Prostate gland (tissue), 2 donors: ENCODE data around the gene DHX15. TPM values are rescaled to one million over a fixed set of nuclear protein-coding genes. Genes with fewer than 3 reads are reported as not detected.
"Not testable (repeated sequence)": the region's sequence is repeated elsewhere in the genome, so short reads cannot be mapped to it uniquely, and the experiment has no call there.

Experiments used
- DNase-seq: peaks from one replicate; pipeline ENCODE4 v3.0.0-alpha.2; 2019; ENCODE audit warnings: low spot score
- H3K27ac ChIP-seq, 2 donors: fragments of 200-600 bp; sonication (generic); 2 replicates each; pipeline ENCODE4 v1.5.1; 2017 to 2019
- H3K27me3 ChIP-seq: fragments of 200-600 bp; sonication (generic); replicated peaks from 2 replicates; pipeline ENCODE4 v1.5.1; 2019; ENCODE audit not compliant: insufficient read depth
- H3K36me3 ChIP-seq, 2 donors: fragments of 200-600 bp; sonication (generic); 1 replicate in 1 of 2; 2 replicates in 1 of 2; pipeline versions ENCODE4 v1.5.1 to v1.8.1; 2017 to 2019
- H3K4me1 ChIP-seq: fragments of 200-600 bp; sonication (generic); replicated peaks from 2 replicates; pipeline ENCODE4 v1.5.1; 2019
- H3K4me3 ChIP-seq, 2 donors: fragments of 200-600 bp; sonication (generic); 2 replicates each; pipeline ENCODE4 v1.5.1; 2017 to 2019
- H3K9me3 ChIP-seq: fragments of 200-600 bp; sonication (generic); 2 replicates; pipeline ENCODE4 v1.5.1; 2017
- CTCF ChIP-seq, 4 experiments: fragments of 200-600 bp in 2 of 4; fragments of 450-650 bp in 2 of 4; sonication (generic) in 2 of 4; IDR thresholded peaks; 1 replicate in 3 of 4; 2 replicates in 1 of 4; pipeline ENCODE4 v1.5.1; 2016 to 2019; ENCODE audit warnings: antibody characterized with exemption in 4 of 4, mild to moderate bottlenecking in 2 of 4, moderate library complexity in 2 of 4
- POLR2A ChIP-seq: fragments of 450-650 bp; IDR thresholded peaks from one replicate; pipeline ENCODE4 v1.6.1; 2016; ENCODE audit warnings: antibody characterized with exemption, mild to moderate bottlenecking
- POLR2AphosphoS5 ChIP-seq: sonication (generic); formaldehyde crosslinking; IDR thresholded peaks from one replicate; pipeline ENCODE4 v1.6.1; 2017; ENCODE audit warnings: antibody characterized with exemption
- WGBS: methylation state at CpG from one replicate; pipeline ENCODE4 v1.1.5; 2018; 5-methylcytosine and 5-hydroxymethylcytosine counted together
- intact Hi-C: fragments of 100-400 bp; cut with DNase I; formaldehyde crosslinking; loops from one replicate; pipeline ENCODE4 v1.14.2; 2022
- total RNA-seq, 2 donors: library from RNA; depleted of rRNA; stranded (reverse); fragments of >200 nt; gene quantifications; one replicate each; pipeline ENCODE4 v1.1.0, GENCODE V29; 2016

Gene DHX15
- total RNA-seq, 2 donors from 2014 or later = 86.1 to 109 TPM

GRCh38 chr4:24507439-24507838 is 76.9 kb downstream of the DHX15 start:
- H3K4me3 ChIP-seq = no peak overlapping the region
- no peaks in the 10 kb centered on the region for H3K27me3 ChIP-seq
- no peak for DNase-seq
- TF ChIP-seq CTCF (IDR thresholded peaks at IDR 0.05) (no peak), POLR2A (no peak), POLR2AphosphoS5 (no peak)
- H3K36me3 ChIP-seq = no peaks in the 10 kb centered on the region
- no peaks in the 10 kb centered on the region for H3K4me1 ChIP-seq
- WGBS = 91% methylated on average over 7 of the region's 7 CpGs
- intact Hi-C loops = no loop called here
- no peak overlapping the region for H3K27ac ChIP-seq
- no peaks in the 10 kb centered on the region for H3K9me3 ChIP-seq

GRCh38 chr4:24503090-24503489 is 81.3 kb downstream of the DHX15 start:
- intact Hi-C loops, H3K9me3 ChIP-seq: not testable (repeated sequence)

GRCh38 chr4:24497221-24497620 is 87.1 kb downstream of the DHX15 start:
- H3K27ac ChIP-seq = no peak overlapping the region
- H3K36me3 ChIP-seq = no peaks in the 10 kb centered on the region
- H3K4me1 ChIP-seq = no peaks in the 10 kb centered on the region
- WGBS = 94% methylated on average over 7 of the region's 7 CpGs
- H3K4me3 ChIP-seq = no peak overlapping the region
- DNase-seq = no peak
- TF ChIP-seq POLR2AphosphoS5 = no peak
- no peaks in the 10 kb centered on the region for H3K9me3 ChIP-seq
- H3K27me3 ChIP-seq = no peaks in the 10 kb centered on the region
- intact Hi-C loops = no loop called here

More at GRCh38 chr4:24503090-24503489, 81.3 kb downstream of the DHX15 start:
- not testable (repeated sequence) for DNase-seq, H3K36me3 ChIP-seq, H3K4me3 ChIP-seq, H3K4me1 ChIP-seq, H3K27ac ChIP-seq, H3K27me3 ChIP-seq
- 89% methylated on average over 10 of the region's 10 CpGs for WGBS

GRCh38 chr4:24496597-24496996 is 87.8 kb downstream of the DHX15 start:
- no peaks in the 10 kb centered on the region for H3K36me3 ChIP-seq
- intact Hi-C loops = no loop called here
- peak; percentile 60 for DNase-seq

GRCh38 chr4:24495388-24495787 is 89.0 kb downstream of the DHX15 start:
- intact Hi-C loops = no loop called here

More at GRCh38 chr4:24496597-24496996, 87.8 kb downstream of the DHX15 start:
- Histone ChIP-seq H3K9me3 (no peaks in the 10 kb centered on the region), H3K27me3 (no peaks in the 10 kb centered on the region), H3K4me1 (no peaks in the 10 kb centered on the region), H3K27ac (no peak overlapping the region), H3K4me3 (no peak overlapping the region)
- no peak for TF ChIP-seq CTCF (IDR thresholded peaks at IDR 0.05)
- TF ChIP-seq POLR2A = no peak
- peak; percentile 65 for TF ChIP-seq POLR2AphosphoS5
- 56% methylated on average over 6 of the region's 6 CpGs for WGBS

More at GRCh38 chr4:24495388-24495787, 89.0 kb downstream of the DHX15 start:
- no peaks in the 10 kb centered on the region for H3K9me3 ChIP-seq
- no peak overlapping the region for H3K27ac ChIP-seq
- no peaks in the 10 kb centered on the region for H3K36me3 ChIP-seq
- TF ChIP-seq POLR2AphosphoS5 (no peak), POLR2A (no peak), CTCF (IDR thresholded peaks at IDR 0.05) (no peak)
- DNase-seq = no peak
- H3K4me1 ChIP-seq = no peaks in the 10 kb centered on the region
- H3K27me3 ChIP-seq = no peaks in the 10 kb centered on the region
- WGBS = 100% methylated on average over 1 of the region's 1 CpG
- H3K4me3 ChIP-seq = no peak overlapping the region
